ENCODE results near the gene IL33. TPM values are rescaled to one million over a fixed set of nuclear protein-coding genes. Genes with fewer than 3 reads are reported as not detected.

Gene IL33
- total and polyA plus RNA-seq, 2 experiments from 2014 or later = not detected

DNA sequence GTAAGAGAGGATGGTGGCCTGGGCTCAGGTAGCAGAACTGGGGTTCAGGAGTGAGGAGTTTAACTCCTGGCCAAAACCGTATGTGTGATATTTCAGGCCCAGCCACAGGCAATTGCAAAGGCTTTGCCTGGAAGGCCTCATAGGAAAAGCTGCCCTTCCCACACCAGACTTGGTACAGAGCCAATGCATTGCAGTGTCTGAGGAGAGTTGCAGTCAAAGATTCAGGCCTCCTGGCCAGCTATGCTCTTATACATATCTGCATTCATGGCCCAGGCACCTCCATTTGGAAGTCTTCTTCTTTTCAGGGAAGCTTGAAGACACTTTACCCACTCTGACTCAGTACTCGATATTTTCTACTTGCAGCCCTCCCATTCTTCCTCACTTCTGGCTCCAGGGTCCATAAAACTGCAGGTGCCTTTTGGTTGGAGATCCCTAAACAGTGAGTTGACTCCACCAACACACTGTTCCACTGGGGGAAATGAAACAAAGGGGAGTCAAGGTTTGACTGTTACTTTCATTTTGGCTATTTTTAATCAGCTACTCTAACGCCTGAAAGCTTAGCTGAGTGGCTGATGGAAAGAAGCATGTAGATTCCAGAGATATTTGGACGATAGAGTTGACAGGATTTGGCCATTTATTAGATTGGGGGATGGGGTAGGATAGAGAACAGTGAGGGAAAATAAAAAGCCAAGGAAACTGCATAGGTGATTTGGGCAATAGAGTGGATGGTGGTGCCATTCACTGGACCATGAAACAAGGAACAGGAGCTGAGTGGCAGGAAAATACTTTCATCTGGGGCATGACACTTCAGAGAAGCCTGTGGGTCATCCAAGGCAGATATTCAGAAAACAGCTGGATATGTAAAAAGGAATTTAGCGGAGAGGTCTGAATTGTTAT, 30.6 kb upstream of the IL33 start:
- H3K36me3 ChIP-seq = no peaks in the 10 kb centered on the region
- H3K9me3 ChIP-seq (ENCODE audit: low read depth) = no peaks in the 10 kb centered on the region
- H3K4me3 ChIP-seq = no peak overlapping the region
- H3K4me1 ChIP-seq (ENCODE audit: low read depth) = no peaks in the 10 kb centered on the region
- no peak overlapping the region for H3K27ac ChIP-seq
- H3K27me3 ChIP-seq = no peaks in the 10 kb centered on the region
- DNase-seq (ENCODE audit: low read depth in 1 of 2, low spot score in 1 of 2) = peak in 1 of 2 donors; percentile 92
- TF ChIP-seq, protein P1, sequence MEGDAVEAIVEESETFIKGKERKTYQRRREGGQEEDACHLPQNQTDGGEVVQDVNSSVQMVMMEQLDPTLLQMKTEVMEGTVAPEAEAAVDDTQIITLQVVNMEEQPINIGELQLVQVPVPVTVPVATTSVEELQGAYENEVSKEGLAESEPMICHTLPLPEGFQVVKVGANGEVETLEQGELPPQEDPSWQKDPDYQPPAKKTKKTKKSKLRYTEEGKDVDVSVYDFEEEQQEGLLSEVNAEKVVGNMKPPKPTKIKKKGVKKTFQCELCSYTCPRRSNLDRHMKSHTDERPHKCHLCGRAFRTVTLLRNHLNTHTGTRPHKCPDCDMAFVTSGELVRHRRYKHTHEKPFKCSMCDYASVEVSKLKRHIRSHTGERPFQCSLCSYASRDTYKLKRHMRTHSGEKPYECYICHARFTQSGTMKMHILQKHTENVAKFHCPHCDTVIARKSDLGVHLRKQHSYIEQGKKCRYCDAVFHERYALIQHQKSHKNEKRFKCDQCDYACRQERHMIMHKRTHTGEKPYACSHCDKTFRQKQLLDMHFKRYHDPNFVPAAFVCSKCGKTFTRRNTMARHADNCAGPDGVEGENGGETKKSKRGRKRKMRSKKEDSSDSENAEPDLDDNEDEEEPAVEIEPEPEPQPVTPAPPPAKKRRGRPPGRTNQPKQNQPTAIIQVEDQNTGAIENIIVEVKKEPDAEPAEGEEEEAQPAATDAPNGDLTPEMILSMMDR (IDR thresholded peaks at IDR 0.05; ENCODE audit: low read depth, low read length) = no peak

DNA sequence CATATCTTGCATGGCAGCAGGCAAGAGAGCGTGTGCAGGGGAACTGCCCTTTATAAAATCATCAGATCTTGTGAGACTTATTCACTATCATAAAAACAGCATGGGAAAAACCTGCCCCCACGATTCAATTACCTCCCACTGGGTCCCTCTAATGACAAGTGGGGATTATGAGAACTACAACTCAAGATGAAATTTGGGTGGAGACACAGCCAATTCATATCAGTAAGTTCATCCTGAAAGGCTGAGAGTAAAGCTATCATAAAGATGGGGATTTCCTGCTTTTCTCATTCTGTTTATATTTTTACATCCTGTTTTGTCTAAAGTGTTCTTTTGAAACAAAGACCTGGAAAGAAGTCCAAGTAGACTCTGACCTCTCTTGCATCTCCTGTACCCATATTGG, 28.9 kb upstream of the IL33 start:
- no peaks in the 10 kb centered on the region for H3K36me3 ChIP-seq
- no peak overlapping the region for H3K27ac ChIP-seq
- no peaks in the 10 kb centered on the region for H3K9me3 ChIP-seq (ENCODE audit: low read depth)
- H3K27me3 ChIP-seq = no peaks in the 10 kb centered on the region
- TF ChIP-seq, protein P1 (IDR thresholded peaks at IDR 0.05; ENCODE audit: low read depth, low read length) = no peak
- no peaks in the 10 kb centered on the region for H3K4me1 ChIP-seq (ENCODE audit: low read depth)
- no peak overlapping the region for H3K4me3 ChIP-seq
- DNase-seq (ENCODE audit: low read depth in 1 of 2, low spot score in 1 of 2) = no peak

DNA sequence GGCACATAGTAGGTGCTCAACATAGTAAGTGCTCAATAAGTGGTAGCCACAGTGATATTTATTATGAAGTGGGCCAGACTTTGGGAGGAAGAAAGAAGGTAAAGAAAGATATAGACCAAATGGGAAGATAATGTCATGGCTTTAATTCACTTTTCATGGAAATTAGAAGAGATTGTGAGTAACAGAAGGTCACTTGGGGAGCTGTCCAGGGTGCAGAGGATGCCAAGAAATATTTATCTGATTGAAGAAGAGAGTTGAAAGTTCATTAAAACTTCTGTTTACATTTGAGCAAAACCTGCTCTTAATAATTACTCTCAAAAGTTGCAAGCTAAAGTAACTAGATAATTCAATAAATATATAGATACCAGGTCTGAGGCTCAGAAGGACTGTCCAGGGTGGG, 28.3 kb upstream of the IL33 start:
- no peaks in the 10 kb centered on the region for H3K27me3 ChIP-seq
- no peak for DNase-seq (ENCODE audit: low read depth in 1 of 2, low spot score in 1 of 2)
- TF ChIP-seq, protein P1 (IDR thresholded peaks at IDR 0.05; ENCODE audit: low read depth, low read length) = no peak
- H3K27ac ChIP-seq = no peak overlapping the region
- H3K4me3 ChIP-seq = no peak overlapping the region
- no peaks in the 10 kb centered on the region for H3K4me1 ChIP-seq (ENCODE audit: low read depth)
- H3K36me3 ChIP-seq = no peaks in the 10 kb centered on the region
- no peaks in the 10 kb centered on the region for H3K9me3 ChIP-seq (ENCODE audit: low read depth)

DNA sequence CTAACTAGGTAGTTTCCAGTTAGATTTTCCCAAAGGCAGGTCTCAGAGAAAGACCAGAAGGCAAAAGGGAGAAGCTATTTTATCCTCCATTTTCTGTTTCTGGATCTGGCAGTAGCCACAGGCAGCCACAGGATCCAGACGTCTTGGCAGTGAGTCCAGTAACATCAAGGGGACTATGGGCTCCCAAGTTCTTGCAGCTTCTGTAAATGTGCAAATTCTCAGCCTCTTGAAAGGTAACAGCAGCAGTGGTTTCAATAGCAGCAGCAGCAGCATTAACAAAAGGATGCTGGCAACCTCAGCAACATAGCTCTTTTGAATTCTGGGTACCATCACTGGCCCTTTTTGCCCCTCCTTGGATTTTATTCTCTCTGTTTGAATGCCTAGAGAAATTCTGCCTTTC, 27.1 kb upstream of the IL33 start:
- H3K4me3 ChIP-seq = no peak overlapping the region
- H3K27ac ChIP-seq = no peak overlapping the region
- no peaks in the 10 kb centered on the region for H3K36me3 ChIP-seq
- no peaks in the 10 kb centered on the region for H3K9me3 ChIP-seq (ENCODE audit: low read depth)
- DNase-seq (ENCODE audit: low read depth in 1 of 2, low spot score in 1 of 2) = no peak
- H3K27me3 ChIP-seq = no peaks in the 10 kb centered on the region
- TF ChIP-seq, protein P1 (IDR thresholded peaks at IDR 0.05; ENCODE audit: low read depth, low read length) = no peak
- H3K4me1 ChIP-seq (ENCODE audit: low read depth) = no peaks in the 10 kb centered on the region

DNA sequence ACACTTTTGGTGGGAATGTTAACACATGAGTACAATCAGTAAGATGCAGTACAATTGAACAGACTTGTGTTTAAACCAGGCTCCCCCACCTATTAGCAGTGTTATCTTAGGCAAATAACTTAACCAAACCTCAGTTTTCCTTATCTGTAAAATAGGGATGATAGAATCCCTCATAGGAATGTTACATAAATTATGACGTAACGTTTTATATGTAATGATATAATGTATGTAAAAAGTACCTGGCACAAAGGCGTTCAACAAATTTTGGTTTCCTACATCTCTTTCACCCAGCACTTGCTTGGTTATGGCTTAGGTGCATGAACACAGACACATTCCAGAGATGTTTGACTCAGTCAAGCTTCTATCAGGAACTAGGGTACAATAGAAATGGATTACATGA, 26.7 kb upstream of the IL33 start:
- no peaks in the 10 kb centered on the region for H3K9me3 ChIP-seq (ENCODE audit: low read depth)
- H3K4me3 ChIP-seq = no peak overlapping the region
- DNase-seq (ENCODE audit: low read depth in 1 of 2, low spot score in 1 of 2) = no peak
- no peak overlapping the region for H3K27ac ChIP-seq
- no peaks in the 10 kb centered on the region for H3K27me3 ChIP-seq
- TF ChIP-seq, protein P1 (IDR thresholded peaks at IDR 0.05; ENCODE audit: low read depth, low read length) = no peak
- no peaks in the 10 kb centered on the region for H3K4me1 ChIP-seq (ENCODE audit: low read depth)
- no peaks in the 10 kb centered on the region for H3K36me3 ChIP-seq
